Kidney tubule cell (primary cell): ENCODE measurements around the gene HOXB6.

Source experiments
- DNase-seq: peaks from one replicate; pipeline ENCODE4 v3.0.0-alpha.2; 2018; ENCODE audit warnings: low spot score

Gene HOXB6

GRCh38 chr17:48565925-48566710 lies 38.7 kb downstream of the HOXB6 start:
- DNase-seq, result no peak

DNA sequence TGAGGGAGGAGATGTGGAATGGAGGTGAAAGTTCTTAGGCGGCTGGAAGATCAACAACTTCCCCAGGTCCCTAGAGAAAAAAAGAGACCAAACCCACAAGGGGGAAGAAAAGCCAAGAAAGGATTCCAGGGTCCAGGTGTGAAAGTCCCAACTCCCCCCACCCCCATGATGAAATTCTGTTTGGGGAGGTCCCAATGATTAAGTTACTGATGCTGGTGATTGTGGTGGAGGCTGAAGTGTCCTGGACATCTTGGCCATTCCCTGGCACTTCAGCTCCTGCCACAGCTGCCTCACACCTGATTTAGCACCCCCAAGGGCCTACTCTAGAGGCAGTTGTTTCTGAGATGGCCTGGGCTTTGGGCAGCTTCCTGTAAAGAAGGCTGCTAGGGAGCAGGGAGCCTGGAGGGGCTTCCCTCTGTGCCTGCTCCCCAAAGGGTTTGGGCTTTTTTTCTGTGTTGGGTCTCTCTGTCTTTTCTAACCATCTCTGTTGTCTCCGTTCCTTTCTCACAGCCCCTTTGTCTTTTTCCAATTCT lies 39.7 kb downstream of the HOXB6 start:
- no peak for DNase-seq

DNA sequence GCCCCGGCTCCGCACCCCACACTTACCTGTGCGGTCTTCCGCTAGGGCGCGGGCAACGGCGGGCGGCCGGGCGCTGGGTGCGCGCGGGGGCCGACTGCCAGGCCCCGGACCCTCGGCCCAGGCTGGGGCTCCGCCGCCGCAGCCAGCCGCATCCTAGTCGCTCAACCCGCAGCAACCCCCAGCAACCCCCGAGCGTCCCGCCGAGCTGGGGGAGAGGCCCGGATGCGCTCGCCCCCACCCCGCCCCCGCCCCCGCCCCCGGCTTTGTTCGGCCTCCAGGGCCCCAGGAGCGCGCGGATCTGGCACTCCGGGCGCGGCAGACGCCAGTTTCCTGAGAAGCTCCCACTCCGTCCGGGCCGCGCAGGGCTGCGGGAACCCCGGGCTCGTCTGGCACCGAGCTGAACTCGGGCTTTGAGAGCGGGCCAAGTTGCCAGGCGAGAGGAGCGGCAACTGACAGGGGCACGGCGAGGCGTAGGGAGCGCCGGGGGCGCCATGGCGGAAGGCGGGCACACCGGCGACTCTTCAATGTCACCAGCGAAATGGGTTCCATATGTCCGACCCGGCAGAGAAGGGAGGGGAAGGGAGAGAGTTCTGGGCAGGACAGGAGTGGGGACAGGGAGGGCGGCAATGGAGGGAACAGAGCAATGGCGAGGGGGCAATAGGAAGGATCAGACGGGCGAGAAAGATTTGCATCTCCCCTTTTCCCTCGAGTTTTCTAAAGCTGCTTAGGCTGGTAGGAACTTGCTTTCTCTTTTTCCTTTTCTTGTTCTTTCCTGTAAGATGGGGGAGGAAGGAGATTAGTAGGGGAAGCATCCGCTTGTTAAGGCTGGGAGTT lies 40.4 kb downstream of the HOXB6 start:
- no peak for DNase-seq

- no peak for DNase-seq
Observed at GRCh38 chr17:48563867-48564187, 41.0 kb downstream of the HOXB6 start.

DNA sequence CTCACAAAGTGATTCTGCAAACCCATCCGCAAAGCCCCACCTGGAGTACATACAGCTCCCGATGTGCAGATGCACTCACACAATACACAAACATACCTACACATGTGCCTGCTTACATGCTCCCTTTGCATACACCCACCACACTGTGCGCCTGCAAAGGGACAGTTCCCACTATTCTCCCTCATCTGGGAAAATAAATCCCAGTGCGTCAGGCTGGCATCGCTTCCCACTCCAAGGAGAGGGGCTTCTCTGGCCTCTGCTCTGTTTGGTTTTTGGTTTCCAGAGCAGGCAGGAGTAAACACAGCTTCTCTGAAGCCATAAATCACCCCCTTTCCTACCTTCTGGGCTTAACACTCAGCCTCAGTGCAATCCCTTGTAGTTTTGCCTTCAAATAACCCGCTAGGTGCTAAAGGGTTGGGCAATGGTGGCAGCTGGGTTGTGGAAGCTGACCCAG lies 41.4 kb downstream of the HOXB6 start:
- no peak for DNase-seq

- no peak for DNase-seq
Observed at GRCh38 chr17:48562934-48563333, 41.9 kb downstream of the HOXB6 start.

DNA sequence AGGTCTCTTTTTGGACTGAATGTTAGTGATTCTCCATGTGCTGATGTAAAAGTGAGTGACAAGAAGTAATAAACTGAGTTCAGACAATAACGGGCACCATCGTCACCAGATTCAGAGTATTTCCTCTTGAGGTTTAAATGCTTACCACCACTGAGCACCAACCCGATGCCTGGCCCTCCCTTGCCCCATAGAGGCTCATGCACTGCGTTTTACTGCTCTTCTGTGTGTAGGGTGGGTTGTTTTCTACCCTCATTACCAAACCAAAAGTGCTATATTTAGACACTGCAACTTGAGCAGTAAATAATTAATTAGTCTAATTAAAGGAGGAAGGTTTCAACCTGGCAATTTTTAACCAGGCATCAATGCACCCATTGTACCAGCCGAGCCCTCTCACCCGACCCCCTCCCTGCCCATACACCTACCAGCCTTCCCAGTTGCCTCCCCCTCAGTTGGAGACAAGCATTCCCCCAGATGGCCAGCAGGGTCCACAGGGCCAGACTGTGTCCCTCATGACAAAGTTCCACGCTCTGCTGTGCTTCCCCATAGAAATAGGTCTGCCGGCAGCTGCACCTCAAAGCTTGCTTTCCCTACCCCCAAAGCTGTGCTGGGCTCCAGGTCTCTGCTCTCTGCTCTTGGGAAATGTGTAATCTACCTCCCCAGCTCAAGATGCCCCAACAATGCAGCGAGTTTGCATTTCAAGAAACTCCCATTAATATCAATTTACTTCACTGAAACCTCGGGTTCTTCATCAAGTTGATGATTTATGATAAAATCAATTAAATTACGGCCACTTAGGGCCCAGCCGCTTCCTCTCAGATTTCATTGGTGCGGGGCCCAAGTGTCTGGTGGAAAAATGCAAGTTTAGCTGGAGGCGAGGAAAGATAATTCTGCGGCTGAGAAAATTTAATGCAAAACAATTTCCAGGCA lies 42.6 kb downstream of the HOXB6 start:
- DNase-seq, result peak; percentile 71

GRCh38 chr17:48559840-48560817 lies 44.7 kb downstream of the HOXB6 start:
- no peak for DNase-seq

DNA sequence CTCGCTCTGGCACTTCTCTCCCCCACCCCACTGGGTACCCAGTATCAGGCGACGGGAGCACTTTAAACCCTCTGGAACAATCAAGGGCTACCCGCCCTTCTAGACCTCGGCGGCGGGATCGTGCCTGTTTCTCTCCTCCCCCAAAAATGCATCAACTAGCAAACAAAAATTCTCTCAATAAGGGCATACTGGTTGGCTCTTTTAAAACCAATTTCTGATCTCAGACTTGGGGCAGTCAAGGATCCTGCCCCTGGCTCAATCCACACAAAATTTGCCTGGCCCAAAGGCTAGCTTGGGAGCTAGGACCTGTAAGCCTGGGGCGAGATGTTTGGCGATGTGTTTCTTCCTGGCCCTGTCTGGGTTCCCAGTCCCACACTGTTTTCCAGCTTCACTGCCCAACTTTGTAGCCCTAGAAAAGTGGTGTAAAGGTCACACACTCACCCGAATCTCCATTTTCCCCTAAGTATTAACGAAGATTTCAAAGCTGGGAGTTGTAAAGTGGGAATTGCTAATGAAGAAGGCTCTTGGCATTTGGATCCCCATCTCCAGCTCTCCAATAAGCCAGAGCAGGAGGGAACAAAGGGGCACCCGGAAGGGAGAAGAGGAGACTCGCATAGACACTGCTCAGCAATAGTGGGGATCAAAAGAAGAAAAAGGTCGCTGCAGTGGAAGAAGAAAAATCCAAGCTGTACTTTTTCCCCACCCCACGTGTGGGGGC lies 45.5 kb downstream of the HOXB6 start:
- no peak for DNase-seq

DNA sequence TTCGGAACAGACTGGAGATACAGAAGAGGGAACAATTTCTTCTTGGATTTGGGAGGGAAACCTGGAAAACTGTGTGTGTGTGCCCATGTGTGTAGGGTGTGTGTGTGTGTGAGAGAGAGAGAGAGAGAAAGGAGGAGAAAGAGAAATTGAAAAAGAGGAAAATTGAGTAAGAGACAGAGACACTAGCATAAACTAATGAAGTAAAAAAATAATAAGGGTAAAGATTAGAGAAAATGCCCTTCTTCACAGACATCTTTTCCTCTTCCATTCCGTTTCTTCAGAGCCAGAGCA lies 46.0 kb downstream of the HOXB6 start:
- no peak for DNase-seq

GRCh38 chr17:48558057-48558830 lies 46.5 kb downstream of the HOXB6 start:
- no peak for DNase-seq

- DNase-seq, result peak; percentile 23
Observed at GRCh38 chr17:48556576-48557401, 48.0 kb downstream of the HOXB6 start.

- DNase-seq, result peak; percentile 35
Observed at GRCh38 chr17:48556229-48556575, 48.6 kb downstream of the HOXB6 start.

DNA sequence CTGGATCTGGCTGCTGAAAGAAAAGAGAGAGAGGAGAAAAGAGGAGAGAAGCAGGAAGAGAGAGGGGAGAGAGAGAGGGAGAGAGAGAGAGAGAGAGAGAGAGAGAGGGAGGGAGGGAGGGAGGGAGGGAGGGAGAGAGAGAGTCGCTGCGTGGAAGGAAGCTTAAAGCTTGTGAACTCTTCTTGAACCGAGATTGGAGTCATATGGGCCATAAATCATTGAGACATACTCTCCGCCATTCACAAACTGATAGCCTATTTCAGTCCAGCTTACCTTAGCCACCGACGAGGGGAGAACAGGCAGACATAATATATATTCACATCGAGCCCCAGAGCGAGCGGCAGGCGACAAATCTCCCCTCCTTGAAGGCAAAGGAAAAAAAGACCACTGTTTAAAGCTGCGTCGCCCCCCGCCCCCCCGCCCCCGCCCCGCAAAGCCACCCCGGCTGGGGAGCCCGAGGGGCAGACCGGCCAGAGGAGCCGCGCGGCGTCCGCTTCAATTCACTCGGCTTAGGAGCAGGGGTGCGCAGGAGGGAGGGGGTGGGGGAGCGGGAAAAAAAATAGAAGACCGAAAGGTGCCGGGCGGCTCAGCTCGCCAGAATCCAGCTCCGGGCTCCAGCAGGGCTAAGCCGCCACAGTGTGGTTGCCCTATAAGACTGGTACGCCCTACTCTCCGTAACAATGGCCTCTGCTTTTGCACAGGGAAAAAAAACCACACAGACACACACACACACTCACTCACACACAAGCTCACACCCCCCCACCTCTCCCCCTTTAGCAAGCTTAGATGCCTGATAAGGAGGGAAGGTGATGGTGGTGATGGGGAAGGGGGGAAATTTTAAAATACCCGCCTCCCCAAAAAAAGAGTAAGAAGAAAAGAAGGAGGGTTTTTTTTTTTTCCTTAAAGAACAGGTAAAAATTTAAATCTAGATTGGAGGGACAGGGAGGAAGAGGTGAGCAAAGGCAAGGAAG lies 49.2 kb downstream of the HOXB6 start:
- DNase-seq, result peak; percentile 91

DNA sequence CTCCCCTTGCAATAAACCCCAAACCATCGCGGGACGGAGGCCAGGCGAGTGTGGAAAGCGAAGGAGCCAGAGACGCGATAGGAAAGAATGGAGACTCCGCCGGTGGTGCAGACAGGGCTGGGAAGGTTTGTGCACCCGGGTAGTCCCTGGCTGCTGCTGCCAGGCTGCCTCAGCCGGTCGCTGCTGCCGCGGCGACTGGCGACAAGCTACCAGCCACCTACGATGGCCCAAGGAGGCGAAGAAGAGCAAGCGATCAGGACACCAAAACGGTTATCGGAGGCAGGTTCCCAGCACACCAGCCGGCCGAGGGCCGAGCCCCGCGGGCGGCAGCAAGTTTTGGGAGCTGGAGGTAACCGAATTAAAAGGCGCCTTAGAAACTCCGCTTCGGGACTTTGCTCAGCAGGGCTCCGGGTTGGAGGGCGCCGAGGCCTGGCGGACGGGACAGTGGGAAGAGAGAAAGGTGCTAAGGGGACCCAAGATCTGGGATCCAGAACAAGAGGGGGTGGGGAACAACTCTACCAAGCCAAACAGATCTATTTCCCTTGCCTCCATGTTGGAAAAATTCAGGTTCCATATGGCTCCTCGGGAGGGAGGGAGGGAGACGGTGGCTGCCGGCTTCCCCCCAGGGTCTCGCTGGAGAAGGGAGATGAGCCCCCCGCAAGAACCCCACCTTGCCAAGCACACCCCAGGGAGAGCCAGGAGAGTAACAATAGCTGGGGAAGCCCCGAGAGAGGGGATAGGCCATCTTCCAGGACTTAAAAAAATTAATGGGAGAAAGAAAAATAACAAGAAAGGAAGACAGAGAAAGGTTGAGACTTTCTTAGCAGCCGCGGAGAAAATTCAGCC lies 50.2 kb downstream of the HOXB6 start:
- peak; percentile 30 for DNase-seq

- DNase-seq, result peak; percentile 19
Observed at GRCh38 chr17:48553826-48554225, 51.0 kb downstream of the HOXB6 start.

DNA sequence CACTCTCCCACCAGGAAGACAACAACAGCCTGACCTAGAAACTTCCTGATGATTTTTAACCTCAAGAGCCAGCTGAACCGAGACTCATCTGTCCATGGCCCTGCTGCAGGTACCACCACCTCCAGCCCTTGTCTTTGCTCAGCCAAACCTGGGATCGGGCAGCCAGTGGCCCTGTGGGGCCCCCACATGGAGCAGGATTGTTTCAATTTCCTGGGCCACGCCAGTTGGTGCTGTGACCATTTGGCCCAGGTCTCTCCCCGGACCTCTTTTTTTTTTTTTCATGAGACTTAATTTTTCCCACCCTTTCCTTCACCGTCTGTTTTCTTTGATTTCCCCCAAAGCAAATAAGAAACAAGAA lies 51.6 kb downstream of the HOXB6 start:
- DNase-seq, result no peak
